Stomach (tissue), 9 donors: ENCODE results near the gene RAB8A. TPM values are rescaled to one million over a fixed set of nuclear protein-coding genes. Genes with fewer than 3 reads are reported as not detected.

Experiments used
- DNase-seq, 2 donors: peaks; one replicate each; pipeline versions ENCODE4 v3.0.0 to v3.0.0-alpha.2; 2013 to 2019
- H3K27ac ChIP-seq, 5 donors: fragments of 200-600 bp in 4 of 5; sonication (generic) in 4 of 5; one replicate each; pipeline ENCODE4 v1.5.1; 2013 to 2019; ENCODE audit warnings: mild to moderate bottlenecking in 1 of 5, moderate library complexity in 1 of 5
- H3K27me3 ChIP-seq, 3 donors: fragments of 200-600 bp; sonication (generic); one replicate each; pipeline ENCODE4 v1.5.1; 2017 to 2019; ENCODE audit warnings: mixed run types in 1 of 3
- H3K36me3 ChIP-seq, 4 donors: fragments of 200-600 bp; sonication (generic); 1 replicate in 3 of 4; 2 replicates in 1 of 4; pipeline ENCODE4 v1.5.1; 2016 to 2019
- H3K4me1 ChIP-seq, 4 donors: fragments of 200-600 bp; sonication (generic); one replicate each; pipeline ENCODE4 v1.5.1; 2016 to 2019
- H3K4me3 ChIP-seq, 4 donors: fragments of 200-600 bp; sonication (generic) in 3 of 4; one replicate each; pipeline ENCODE4 v1.5.1; 2016 to 2019; ENCODE audit warnings: mild to moderate bottlenecking in 1 of 4
- H3K9me3 ChIP-seq, 4 donors: fragments of 200-600 bp; sonication (generic); one replicate each; pipeline ENCODE4 v1.5.1; 2016 to 2019
- CTCF ChIP-seq, 7 experiments: fragments of 450-650 bp in 4 of 7; fragments of 200-600 bp in 3 of 7; sonication (generic) in 3 of 7; IDR thresholded peaks; one replicate each; pipeline ENCODE4 v1.5.1; 2016 to 2019; ENCODE audit warnings: antibody characterized with exemption in 7 of 7, control low read depth in 2 of 7, mild to moderate bottlenecking in 1 of 7
- EP300 ChIP-seq: sonication (generic); formaldehyde crosslinking; IDR thresholded peaks from one replicate; pipeline ENCODE4 v1.6.1; 2017; ENCODE audit warnings: antibody characterized with exemption
- POLR2A ChIP-seq, 4 donors: fragments of 450-650 bp; IDR thresholded peaks; one replicate each; pipeline ENCODE4 v1.6.1; 2016; ENCODE audit warnings: antibody characterized with exemption in 4 of 4, control low read depth in 2 of 4, mild to moderate bottlenecking in 1 of 4, moderate library complexity in 1 of 4
- POLR2AphosphoS5 ChIP-seq, 3 donors: sonication (generic); formaldehyde crosslinking; IDR thresholded peaks; one replicate each; pipeline ENCODE4 v1.6.1; 2016; ENCODE audit warnings: antibody characterized with exemption in 3 of 3
- WGBS, 5 donors: extraction: QIAGEN DNeasy Blood & Tissue Kit in 3 of 5; methylation state at CpG; one replicate each; pipeline versions ENCODE4 v1.1.5 to v1.1.7; 2013 to 2018; 5-methylcytosine and 5-hydroxymethylcytosine counted together
- intact Hi-C: fragments of 100-400 bp; cut with DNase I; formaldehyde crosslinking; loops from one replicate; pipeline ENCODE4 v1.15.1; 2023; ENCODE audit warnings: low total_unique reads
- polyA plus RNA-seq, 3 donors: library from polyadenylated mRNA; stranded (reverse); fragments of 200-250 nt; gene quantifications; one replicate each; pipeline ENCODE4 v1.2.3, GENCODE V29; 2013
- total RNA-seq, 5 donors: library from RNA; depleted of rRNA; stranded (reverse); fragments of >200 nt; gene quantifications; one replicate each; pipeline versions ENCODE4 v1.1.0 to v1.2.3, GENCODE V29; 2014 to 2016
- donor health status: healthy with polysubstance abuse.
- donor health status: Bipolar disorder and iron deficiency.
- donor health status: healthy.

RAB8A gene
- total and polyA plus RNA-seq, 8 donors = 1.8 to 63.4 (median 31.8) TPM

GRCh38 chr19:16159655-16160054 is 48.0 kb downstream of the RAB8A start:
- TF ChIP-seq EP300 = no peak
- TF ChIP-seq POLR2AphosphoS5 (IDR thresholded peaks at IDR 0.05) = no peak
- no peak for TF ChIP-seq POLR2A (IDR thresholded peaks at IDR 0.05)
- TF ChIP-seq CTCF (IDR thresholded peaks at IDR 0.05) = no peak
- Histone ChIP-seq H3K4me3 (no peak overlapping the region), H3K36me3 (peaks cover 0 to 32% (median 30%) of the 10 kb centered on the region in 4 donors), H3K27ac (no peak overlapping the region), H3K4me1 (no peaks in the 10 kb centered on the region), H3K9me3 (no peaks in the 10 kb centered on the region), H3K27me3 (no peaks in the 10 kb centered on the region)
- 85 to 90% (median 88%) methylated on average over 5 of the region's 5 CpGs for WGBS, 5 donors
- intact Hi-C loops = no loop called here
- DNase-seq = no peak

- Histone ChIP-seq H3K4me1 (no peaks in the 10 kb centered on the region), H3K27ac (no peak overlapping the region), H3K27me3 (no peaks in the 10 kb centered on the region), H3K36me3 (peaks cover 0 to 24% (median 23%) of the 10 kb centered on the region in 4 donors), H3K4me3 (no peak overlapping the region), H3K9me3 (no peaks in the 10 kb centered on the region)
- WGBS, 5 donors = 63 to 80% (median 68%) methylated on average over 4 to 6 of the region's 6 CpGs
- DNase-seq = no peak
- TF ChIP-seq EP300 (no peak), POLR2AphosphoS5 (IDR thresholded peaks at IDR 0.05) (no peak), POLR2A (IDR thresholded peaks at IDR 0.05) (no peak), CTCF (IDR thresholded peaks at IDR 0.05) (no peak)
- intact Hi-C loops = no loop called here
Measured at GRCh38 chr19:16160445-16160942, 48.8 kb downstream of the RAB8A start.

- no peaks in the 10 kb centered on the region for H3K27me3 ChIP-seq
- TF ChIP-seq EP300 (no peak), CTCF (IDR thresholded peaks at IDR 0.05) (no peak), POLR2AphosphoS5 (IDR thresholded peaks at IDR 0.05) (no peak), POLR2A (IDR thresholded peaks at IDR 0.05) (no peak)
Measured at GRCh38 chr19:16160943-16161560, 49.4 kb downstream of the RAB8A start.

GRCh38 chr19:16161840-16162239 is 50.2 kb downstream of the RAB8A start:
- WGBS, 5 donors = 66 to 74% (median 70%) methylated on average over 3 of the region's 3 CpGs
- TF ChIP-seq EP300 = no peak
- TF ChIP-seq POLR2A (IDR thresholded peaks at IDR 0.05) = no peak
- no peak for TF ChIP-seq CTCF (IDR thresholded peaks at IDR 0.05)
- TF ChIP-seq POLR2AphosphoS5 (IDR thresholded peaks at IDR 0.05) = no peak
- H3K36me3 ChIP-seq = peaks cover 0 to 10% (median 9%) of the 10 kb centered on the region in 4 donors
- H3K27me3 ChIP-seq = no peaks in the 10 kb centered on the region
- intact Hi-C loops = no loop called here
- no peaks in the 10 kb centered on the region for H3K9me3 ChIP-seq
- no peak overlapping the region for H3K4me3 ChIP-seq
- H3K27ac ChIP-seq = no peak overlapping the region
- DNase-seq = no peak
- no peaks in the 10 kb centered on the region for H3K4me1 ChIP-seq

More at GRCh38 chr19:16160943-16161560, 49.4 kb downstream of the RAB8A start:
- no peak overlapping the region for H3K4me3 ChIP-seq
- 42 to 54% (median 47%) methylated on average over 14 of the region's 14 CpGs for WGBS, 5 donors
- H3K27ac ChIP-seq = no peak overlapping the region
- no peaks in the 10 kb centered on the region for H3K9me3 ChIP-seq
- DNase-seq = no peak
- H3K36me3 ChIP-seq = peaks cover 0 to 18% (median 17%) of the 10 kb centered on the region in 4 donors
- intact Hi-C loops = no loop called here
- H3K4me1 ChIP-seq = no peaks in the 10 kb centered on the region
